Measurements from ENCODE around the gene SOX18. TPM values are rescaled to one million over a fixed set of nuclear protein-coding genes. Genes with fewer than 3 reads are reported as not detected.

The SOX18 gene
- total RNA-seq, 2 donors from 2014 or later = 0.39 to 1.4 TPM

- no peak for DNase-seq (ENCODE audit: low spot score in 2 of 2)
- H3K27ac Mint-ChIP-seq = no peak overlapping the region
- no peak for ATAC-seq
- no peaks in the 10 kb centered on the region for H3K36me3 Mint-ChIP-seq
- H3K9me3 Mint-ChIP-seq = no peaks in the 10 kb centered on the region
Observed at GRCh38 chr20:64050261-64051032, 1.0 kb upstream of the SOX18 start.

GRCh38 chr20:64049878-64050260 is 430 bp upstream of the SOX18 start:
- Mint-ChIP-seq H3K27ac (no peak overlapping the region), H3K9me3 (no peaks in the 10 kb centered on the region), H3K36me3 (no peaks in the 10 kb centered on the region)
- ATAC-seq (no peak), DNase-seq (ENCODE audit: low spot score in 2 of 2) (no peak)

DNA sequence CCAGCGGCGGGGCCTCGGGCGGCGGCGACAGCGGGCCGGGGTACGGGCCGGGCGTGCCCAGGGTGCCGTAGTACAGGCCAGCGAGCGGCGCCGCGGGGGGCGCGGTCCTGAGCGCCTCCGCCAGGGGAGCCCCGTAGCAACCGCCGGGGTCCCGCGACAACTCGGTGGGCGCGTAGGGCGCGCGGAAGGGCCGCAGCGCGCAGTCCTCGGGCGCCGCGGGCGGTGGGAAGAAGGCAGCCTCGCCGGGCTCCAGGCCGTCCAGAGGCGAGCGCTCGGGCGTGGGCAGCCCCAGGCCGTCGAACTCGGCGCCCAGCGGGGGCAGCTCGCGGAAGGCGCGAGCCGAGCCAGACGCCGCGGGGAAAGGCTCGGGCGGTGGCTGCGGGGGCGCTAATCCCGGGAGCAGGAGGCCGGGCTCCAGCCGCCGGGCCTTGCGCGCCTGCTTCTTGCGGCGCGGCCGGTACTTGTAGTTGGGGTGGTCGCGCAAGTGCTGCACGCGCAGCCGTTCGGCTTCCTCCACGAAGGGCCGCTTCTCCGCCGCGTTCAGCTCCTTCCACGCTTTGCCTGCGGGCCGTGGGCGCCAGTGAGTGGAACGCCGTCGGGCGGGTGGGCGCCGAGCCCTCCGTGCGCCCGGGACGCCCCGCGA is 916 bp downstream of the SOX18 start:
- Mint-ChIP-seq H3K9me3 (no peaks in the 10 kb centered on the region), H3K27ac (no peak overlapping the region), H3K36me3 (no peaks in the 10 kb centered on the region)
- DNase-seq (ENCODE audit: low spot score in 2 of 2) = no peak
- no peak for ATAC-seq

GRCh38 chr20:64047968-64048401 is 1.5 kb downstream of the SOX18 start:
- DNase-seq (ENCODE audit: low spot score in 2 of 2) = no peak
- no peak overlapping the region for H3K27ac Mint-ChIP-seq
- H3K36me3 Mint-ChIP-seq = no peaks in the 10 kb centered on the region
- H3K9me3 Mint-ChIP-seq = no peaks in the 10 kb centered on the region
- no peak for ATAC-seq

DNA sequence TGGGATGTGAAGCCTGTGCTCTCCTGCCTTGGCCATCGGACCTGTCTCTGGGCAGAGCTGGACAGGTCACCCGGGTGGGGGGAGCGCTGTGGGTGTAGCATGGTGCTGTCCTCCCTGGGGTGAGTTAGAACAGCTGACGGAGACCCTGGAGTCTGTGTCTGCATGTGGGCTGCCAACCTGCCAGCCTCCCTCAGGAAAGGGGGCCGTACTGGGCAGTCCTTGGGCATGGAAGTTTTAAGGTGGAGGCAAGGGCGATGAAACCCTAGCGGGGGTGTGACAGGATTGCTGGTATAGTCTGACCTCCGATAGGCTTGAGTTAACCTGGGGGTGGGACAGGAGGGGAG is 2.4 kb downstream of the SOX18 start:
- ATAC-seq (no peak), DNase-seq (ENCODE audit: low spot score in 2 of 2) (no peak)
- H3K36me3 Mint-ChIP-seq = no peaks in the 10 kb centered on the region
- no peaks in the 10 kb centered on the region for H3K9me3 Mint-ChIP-seq
- H3K27ac Mint-ChIP-seq = no peak overlapping the region

GRCh38 chr20:64045346-64046011 is 4.0 kb downstream of the SOX18 start:
- ATAC-seq = no peak
- no peaks in the 10 kb centered on the region for H3K36me3 Mint-ChIP-seq
- DNase-seq (ENCODE audit: low spot score in 2 of 2) = no peak
- H3K27ac Mint-ChIP-seq = no peak overlapping the region
- H3K9me3 Mint-ChIP-seq = no peaks in the 10 kb centered on the region

DNA sequence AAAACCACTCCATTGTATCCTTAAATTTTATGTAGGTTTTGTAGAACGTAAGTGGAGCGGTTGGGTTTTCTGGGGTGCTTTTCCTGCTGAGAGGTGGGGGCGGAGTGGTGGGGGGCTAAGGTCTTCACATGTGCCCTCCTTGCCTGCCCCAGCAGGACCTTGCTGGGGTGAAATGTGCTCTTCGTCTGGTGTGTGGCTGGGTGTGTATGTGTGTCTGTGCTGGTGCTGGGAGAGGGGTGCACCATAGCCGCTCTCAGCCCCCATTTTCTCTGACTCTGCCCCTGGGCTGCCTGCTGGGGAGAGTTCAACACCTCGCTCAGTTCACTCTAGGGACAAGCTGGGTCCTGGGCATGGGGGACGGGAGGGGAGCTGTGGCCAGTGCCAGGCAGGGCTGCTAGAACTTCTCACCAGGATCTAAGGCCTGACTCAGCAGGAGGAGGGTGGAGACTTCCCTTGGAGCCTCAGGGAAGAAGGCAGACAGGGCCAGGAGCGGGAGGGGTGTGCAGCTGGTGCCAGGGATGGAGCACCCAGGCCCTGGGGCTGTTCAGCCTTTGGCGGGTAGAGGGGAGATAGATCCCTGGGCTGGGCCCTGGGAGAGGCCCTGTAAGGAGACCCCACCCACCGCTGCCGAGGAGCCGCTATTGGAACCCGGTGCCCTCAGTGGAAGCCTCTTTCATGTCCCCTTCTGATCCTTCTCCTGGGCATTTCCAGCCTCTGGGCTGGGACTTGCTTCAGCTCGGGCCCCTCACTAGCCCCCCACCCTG is 4.8 kb downstream of the SOX18 start:
- H3K9me3 Mint-ChIP-seq = no peaks in the 10 kb centered on the region
- peak overlapping the region in 1 of 2 donors; percentile 48 for H3K27ac Mint-ChIP-seq
- no peak for DNase-seq (ENCODE audit: low spot score in 2 of 2)
- ATAC-seq = no peak
- H3K36me3 Mint-ChIP-seq = no peaks in the 10 kb centered on the region

DNA sequence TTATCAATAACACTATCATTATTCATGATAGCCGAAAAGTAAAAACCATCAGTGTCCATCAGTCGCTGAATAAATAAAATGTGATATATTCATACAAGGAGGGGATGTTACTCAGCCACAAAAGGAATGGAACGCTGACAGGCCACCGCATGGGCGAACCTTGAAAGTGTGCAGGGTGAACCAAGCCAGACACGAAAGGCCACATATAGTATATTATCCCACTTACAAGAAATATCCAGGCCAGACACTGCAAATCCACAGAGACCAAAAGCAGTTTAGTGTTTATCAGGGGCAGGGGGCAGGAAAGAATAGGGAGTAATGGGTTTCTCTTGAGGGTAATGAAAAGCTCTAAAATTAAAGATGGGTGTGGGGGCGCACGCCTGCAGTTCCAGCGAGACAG is 5.7 kb downstream of the SOX18 start:
- no peaks in the 10 kb centered on the region for H3K9me3 Mint-ChIP-seq
- H3K36me3 Mint-ChIP-seq = no peaks in the 10 kb centered on the region
- DNase-seq (ENCODE audit: low spot score in 2 of 2) = no peak
- ATAC-seq = no peak
- peak overlapping the region in 1 of 2 donors; percentile 48 for H3K27ac Mint-ChIP-seq

- DNase-seq (ENCODE audit: low spot score in 2 of 2) (no peak), ATAC-seq (no peak)
- no peaks in the 10 kb centered on the region for H3K9me3 Mint-ChIP-seq
- H3K27ac Mint-ChIP-seq = peak overlapping the region; percentile 57 to 78
- no peaks in the 10 kb centered on the region for H3K36me3 Mint-ChIP-seq
Observed at GRCh38 chr20:64042054-64042781, 7.2 kb downstream of the SOX18 start.

DNA sequence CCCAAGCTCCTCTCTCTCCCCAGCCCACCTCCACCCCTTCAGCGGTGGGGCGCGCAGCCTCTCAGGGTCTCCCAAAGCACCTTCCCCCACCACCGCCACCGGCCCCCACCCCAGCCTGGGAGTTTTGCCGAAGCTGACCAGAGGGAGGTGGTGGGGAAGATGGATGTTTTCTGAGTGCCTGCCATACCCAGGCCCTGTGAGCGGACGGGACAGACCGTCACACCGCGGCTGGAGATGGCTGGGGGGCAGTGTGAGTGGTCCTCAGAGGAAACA is 7.7 kb downstream of the SOX18 start:
- ATAC-seq = no peak
- H3K27ac Mint-ChIP-seq = peak overlapping the region in 1 of 2 donors; percentile 78
- H3K36me3 Mint-ChIP-seq = no peaks in the 10 kb centered on the region
- DNase-seq (ENCODE audit: low spot score in 2 of 2) = no peak
- H3K9me3 Mint-ChIP-seq = no peaks in the 10 kb centered on the region

DNA sequence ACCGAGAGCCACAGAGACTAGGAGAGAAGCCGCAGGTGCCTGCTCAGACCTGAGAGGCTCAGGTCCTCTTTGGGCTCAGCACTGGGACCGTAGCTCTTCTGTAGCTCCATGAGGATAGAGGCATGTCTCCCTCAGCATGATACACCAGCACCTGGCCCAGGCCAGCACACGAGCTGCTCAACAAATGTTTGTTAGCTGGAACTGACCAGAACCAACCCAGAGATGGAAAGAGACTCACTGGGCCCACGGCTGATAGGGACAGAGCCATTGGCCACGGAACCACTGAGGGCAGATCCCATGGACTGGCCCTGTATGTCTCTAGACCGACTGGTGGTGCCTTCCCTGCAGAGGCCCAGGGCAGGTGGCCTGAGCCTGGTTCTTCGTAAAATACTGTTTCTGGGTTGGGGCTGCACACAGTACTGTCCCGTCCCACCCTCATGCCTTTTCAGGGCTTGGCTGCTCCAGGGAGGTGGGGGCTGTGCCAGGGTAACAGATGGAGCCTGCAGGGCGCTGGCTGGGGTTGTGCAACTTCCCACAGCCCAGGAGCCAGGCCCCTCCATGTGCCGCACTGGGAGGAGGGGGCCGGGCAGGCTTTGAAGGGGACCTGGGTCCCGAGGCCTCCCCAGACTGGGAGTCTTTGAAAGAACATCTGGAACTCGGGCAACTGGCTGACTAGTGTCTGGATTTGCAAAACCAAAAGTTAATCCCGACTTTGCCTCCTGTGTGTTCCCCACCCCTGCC is 8.2 kb downstream of the SOX18 start:
- DNase-seq (ENCODE audit: low spot score in 2 of 2) (no peak), ATAC-seq (no peak)
- Mint-ChIP-seq H3K9me3 (no peaks in the 10 kb centered on the region), H3K36me3 (no peaks in the 10 kb centered on the region), H3K27ac (peak overlapping the region; percentile 19 to 78)

GRCh38 chr20:64040231-64041039 is 9.0 kb downstream of the SOX18 start:
- ATAC-seq = no peak
- Mint-ChIP-seq H3K36me3 (no peaks in the 10 kb centered on the region), H3K27ac (no peak overlapping the region)

DNA sequence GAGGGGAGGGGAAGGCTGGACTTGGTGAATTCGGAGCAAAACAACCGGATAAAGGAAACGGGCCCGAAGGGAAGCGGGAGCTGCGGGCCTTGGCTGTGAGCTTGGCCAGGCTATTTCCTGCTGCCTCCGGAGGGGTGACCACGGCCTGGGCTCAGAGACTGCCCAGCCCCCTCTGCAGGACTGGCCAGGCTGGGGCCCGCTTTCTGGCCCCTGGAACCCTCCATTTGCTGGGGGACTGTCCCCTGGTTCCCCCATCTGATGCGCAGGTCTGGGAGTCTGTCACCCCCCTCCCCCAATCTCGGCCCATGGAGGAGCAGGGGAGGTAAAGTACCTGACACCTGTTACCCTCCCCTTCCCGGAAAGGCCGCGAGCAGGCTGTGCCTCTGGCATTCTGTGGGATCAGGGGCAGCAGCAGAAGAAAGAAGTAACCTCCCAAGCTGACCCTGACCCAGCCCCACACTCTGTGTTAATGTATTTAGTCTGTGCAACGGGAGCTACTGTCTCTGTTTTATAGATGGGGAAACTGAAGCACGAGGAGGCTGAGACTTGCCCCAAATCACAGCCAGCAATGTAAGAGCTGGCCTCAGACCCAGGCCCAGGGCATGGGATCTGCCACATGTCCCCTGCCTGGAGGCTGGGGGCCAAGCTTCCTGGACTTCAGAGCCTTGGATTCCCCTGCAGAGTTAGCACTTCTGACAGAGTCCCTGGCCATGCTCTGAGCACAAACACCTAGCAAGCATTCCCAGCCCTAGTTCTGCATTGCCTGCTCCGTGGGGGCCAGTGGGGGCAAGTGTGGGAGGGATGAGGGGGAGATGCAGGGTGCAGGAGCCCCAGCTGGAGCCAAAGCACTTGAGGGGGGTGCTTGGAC is 9.9 kb downstream of the SOX18 start:
- H3K27ac Mint-ChIP-seq = peak overlapping the region in 1 of 2 donors; percentile 59
- ATAC-seq (no peak), DNase-seq (ENCODE audit: low spot score in 2 of 2) (no peak)
- no peaks in the 10 kb centered on the region for H3K9me3 Mint-ChIP-seq
- H3K36me3 Mint-ChIP-seq = no peaks in the 10 kb centered on the region

More at GRCh38 chr20:64040231-64041039, 9.0 kb downstream of the SOX18 start:
- H3K9me3 Mint-ChIP-seq = no peaks in the 10 kb centered on the region
- DNase-seq (ENCODE audit: low spot score in 2 of 2) = no peak

- Mint-ChIP-seq H3K27ac (peak overlapping the region in 1 of 2 donors; percentile 59), H3K9me3 (no peaks in the 10 kb centered on the region), H3K36me3 (no peaks in the 10 kb centered on the region)
- ATAC-seq (peak; percentile 62 to 65), DNase-seq (ENCODE audit: low spot score in 2 of 2) (peak; percentile 79 to 85)
Observed at GRCh38 chr20:64038565-64039292, 10.7 kb downstream of the SOX18 start.
